CD14-positive monocyte (primary cell): ENCODE results near the gene LSS. TPM values are rescaled to one million over a fixed set of nuclear protein-coding genes. Genes with fewer than 3 reads are reported as not detected.
"Not testable (repeated sequence)": the region's sequence is repeated elsewhere in the genome, so short reads cannot be mapped to it uniquely, and the experiment has no call there.

ENCODE experiments used
- DNase-seq, 3 donors: peaks; one replicate each; pipeline ENCODE4 v3.0.0-alpha.2; 2011 to 2022
- H2AFZ ChIP-seq: 2 replicates; pipeline ENCODE4 v1.6.0; 2012; ENCODE audit warnings: mild to moderate bottlenecking, low read depth, low read length, inconsistent platforms; ENCODE audit not compliant: insufficient read depth, poor library complexity, severe bottlenecking
- H3K27ac ChIP-seq, 2 donors: 1 replicate in 1 of 2; 2 replicates in 1 of 2; pipeline ENCODE4 v1.5.1; 2012 to 2013; ENCODE audit warnings: low read length in 2 of 2, control low read depth in 1 of 2, inconsistent platforms in 1 of 2, low read depth in 1 of 2, mild to moderate bottlenecking in 1 of 2
- H3K27me3 ChIP-seq, 2 donors: one replicate each; pipeline versions ENCODE4 v1.6.0 to v1.6.1; 2011 to 2013; ENCODE audit warnings: low read length in 2 of 2; ENCODE audit not compliant: control insufficient read depth in 2 of 2, insufficient read depth in 2 of 2
- H3K36me3 ChIP-seq, 2 donors: replicated peaks in 1 of 2; 1 replicate in 1 of 2; 2 replicates in 1 of 2; pipeline versions ENCODE4 v1.5.1 to v1.6.1; 2012 to 2013; ENCODE audit warnings: low read length in 2 of 2, control low read depth in 1 of 2, inconsistent platforms in 1 of 2, mild to moderate bottlenecking in 1 of 2; ENCODE audit not compliant: insufficient read depth in 2 of 2, control insufficient read depth in 1 of 2
- H3K4me1 ChIP-seq, 2 donors: 1 replicate in 1 of 2; 2 replicates in 1 of 2; pipeline versions ENCODE4 v1.5.1 to v1.6.1; 2012 to 2013; ENCODE audit warnings: low read length in 2 of 2, control low read depth in 1 of 2, inconsistent platforms in 1 of 2, mild to moderate bottlenecking in 1 of 2, moderate library complexity in 1 of 2; ENCODE audit not compliant: insufficient read depth in 2 of 2, control insufficient read depth in 1 of 2
- H3K4me2 ChIP-seq: replicated peaks from 2 replicates; pipeline ENCODE3; 2012; ENCODE audit warnings: low read length, moderate library complexity, mild to moderate bottlenecking; ENCODE audit not compliant: poor library complexity, severe bottlenecking; ENCODE audit errors: extremely low read depth
- H3K4me3 ChIP-seq, 3 experiments: fragments of 200-600 bp in 1 of 3; sonication (generic) in 1 of 3; replicated peaks in 1 of 3; 1 replicate in 2 of 3; 2 replicates in 1 of 3; pipeline ENCODE4 v1.5.1; 2011 to 2013; ENCODE audit warnings: low read length in 3 of 3, mild to moderate bottlenecking in 3 of 3, control low read depth in 2 of 3, low read depth in 2 of 3, inconsistent platforms in 1 of 3, moderate library complexity in 1 of 3
- H3K79me2 ChIP-seq: 2 replicates; pipeline ENCODE4 v1.6.0; 2012; ENCODE audit warnings: mild to moderate bottlenecking, control low read depth, inconsistent platforms, low read length, moderate library complexity; ENCODE audit not compliant: insufficient read depth
- H3K9ac ChIP-seq: 2 replicates; pipeline ENCODE4 v1.6.0; 2017; ENCODE audit warnings: low read length, mild to moderate bottlenecking; ENCODE audit not compliant: insufficient read depth, poor library complexity, severe bottlenecking
- H3K9me3 ChIP-seq, 2 donors: replicated peaks in 1 of 2; 1 replicate in 1 of 2; 2 replicates in 1 of 2; pipeline versions ENCODE4 v1.5.1 to v1.6.1; 2012 to 2013; ENCODE audit warnings: low read length in 2 of 2, control low read depth in 1 of 2; ENCODE audit not compliant: control insufficient read depth in 1 of 2, insufficient read depth in 1 of 2
- H4K20me1 ChIP-seq: 2 replicates; pipeline ENCODE4 v1.6.0; 2012; ENCODE audit warnings: mild to moderate bottlenecking, low read length, control low read depth, moderate library complexity; ENCODE audit not compliant: insufficient read depth
- H3K27ac Mint-ChIP-seq, 7 donors: one replicate each; pipeline ENCODE4 v1.8.0; 2020; ENCODE audit warnings: mild to moderate bottlenecking in 7 of 7, mixed read lengths in 7 of 7, moderate library complexity in 6 of 7, inconsistent platforms in 2 of 7
- H3K27me3 Mint-ChIP-seq, 3 donors: one replicate each; pipeline ENCODE4 v1.8.0; 2021 to 2022; ENCODE audit warnings: low read depth in 3 of 3, mild to moderate bottlenecking in 3 of 3, mixed read lengths in 3 of 3, moderate library complexity in 3 of 3, inconsistent platforms in 1 of 3
- H3K36me3 Mint-ChIP-seq, 2 donors: one replicate each; pipeline ENCODE4 v1.8.0; 2020; ENCODE audit warnings: mixed read lengths in 2 of 2, inconsistent platforms in 1 of 2, mild to moderate bottlenecking in 1 of 2
- H3K4me1 Mint-ChIP-seq: one replicate; pipeline ENCODE4 v1.8.0; 2020; ENCODE audit warnings: mild to moderate bottlenecking, mixed read lengths
- H3K4me3 Mint-ChIP-seq, 2 donors: one replicate each; pipeline ENCODE4 v1.8.0; 2020; ENCODE audit warnings: mild to moderate bottlenecking in 2 of 2, mixed read lengths in 2 of 2, moderate library complexity in 1 of 2
- H3K9me3 Mint-ChIP-seq, 7 donors: one replicate each; pipeline ENCODE4 v1.8.0; 2020 to 2022; ENCODE audit warnings: mixed read lengths in 7 of 7, mild to moderate bottlenecking in 6 of 7, moderate library complexity in 6 of 7, inconsistent platforms in 2 of 7
- WGBS: methylation state at CpG from one replicate; pipeline ENCODE4 v1.1.5; 2013; ENCODE audit warnings: missing lambda C conversion rate; ENCODE audit not compliant: insufficient coverage; 5-methylcytosine and 5-hydroxymethylcytosine counted together
- intact Hi-C, 2 donors: fragments of 100-400 bp; cut with micrococcal nuclease; formaldehyde crosslinking; loops; one replicate each; pipeline versions ENCODE4 v1.15.0 to v1.15.1; 2023
- polyA plus RNA-seq, 3 donors: library from polyadenylated mRNA; depleted of rRNA in 1 of 3; unstranded in 2 of 3; stranded (reverse) in 1 of 3; fragments of 300-500 nt in 2 of 3; fragments of >200 nt in 1 of 3; fragmentation: Illumina TruSeq in 2 of 3; gene quantifications; 1 replicate in 2 of 3; 2 replicates in 1 of 3; pipeline ENCODE4 v1.2.3, GENCODE V29; 2012 to 2021
- TF ChIP-seq, protein P1 (sequence below): fragments of 200-600 bp; IDR thresholded peaks from one replicate; pipeline ENCODE4 v1.8.0; 2022; ENCODE audit warnings: antibody characterized with exemption, mild to moderate bottlenecking

The LSS gene
- polyA plus RNA-seq, 3 donors = 4.1 to 20.0 (median 4.9) TPM

DNA sequence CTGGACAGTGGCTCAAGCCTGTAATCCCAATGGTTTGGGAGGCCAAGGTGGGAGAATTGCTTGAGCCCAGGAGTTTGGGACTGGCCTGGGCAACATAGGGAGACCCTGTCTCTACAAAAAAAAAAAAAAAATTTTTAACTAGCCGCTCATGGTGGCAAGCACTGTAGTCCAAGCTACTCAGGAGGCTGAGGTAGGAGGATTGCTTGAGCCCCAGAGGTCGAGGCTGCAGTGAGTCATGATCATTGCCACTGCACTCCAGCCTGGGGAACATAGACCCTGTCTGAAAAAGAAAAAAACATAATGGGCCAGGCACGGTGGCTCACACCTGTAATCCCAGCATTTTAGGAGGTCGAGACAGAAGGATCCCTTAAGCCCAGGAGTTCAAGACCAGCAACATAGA, 49.6 kb downstream of the LSS start:
- no peak for DNase-seq
- Histone ChIP-seq H4K20me1 (no peaks in the 10 kb centered on the region), H3K9me3 (peaks cover 0 to 10% of the 10 kb centered on the region in 2 donors), H3K9ac (no peak overlapping the region), H3K79me2 (no peaks in the 10 kb centered on the region), H2AFZ (no peak overlapping the region), H3K27me3 (no peaks in the 10 kb centered on the region), H3K27ac (no peak overlapping the region), H3K36me3 (no peaks in the 10 kb centered on the region), H3K4me3 (no peak overlapping the region), H3K4me2 (no peak overlapping the region), H3K4me1 (peaks cover 2 to 4% of the 10 kb centered on the region in 2 donors)
- H3K36me3 Mint-ChIP-seq = no peaks in the 10 kb centered on the region
- H3K4me3 Mint-ChIP-seq = no peak overlapping the region
- H3K27ac Mint-ChIP-seq = no peak overlapping the region
- peaks cover 13 to 27% (median 20%) of the 10 kb centered on the region in 7 donors for H3K9me3 Mint-ChIP-seq
- H3K27me3 Mint-ChIP-seq = peaks cover 2 to 7% (median 3%) of the 10 kb centered on the region in 3 donors
- 100% methylated on average over 3 of the region's 4 CpGs for WGBS
- intact Hi-C loops = no loop called here
- H3K4me1 Mint-ChIP-seq = peaks cover 5% of the 10 kb centered on the region
- TF ChIP-seq, protein P1, sequence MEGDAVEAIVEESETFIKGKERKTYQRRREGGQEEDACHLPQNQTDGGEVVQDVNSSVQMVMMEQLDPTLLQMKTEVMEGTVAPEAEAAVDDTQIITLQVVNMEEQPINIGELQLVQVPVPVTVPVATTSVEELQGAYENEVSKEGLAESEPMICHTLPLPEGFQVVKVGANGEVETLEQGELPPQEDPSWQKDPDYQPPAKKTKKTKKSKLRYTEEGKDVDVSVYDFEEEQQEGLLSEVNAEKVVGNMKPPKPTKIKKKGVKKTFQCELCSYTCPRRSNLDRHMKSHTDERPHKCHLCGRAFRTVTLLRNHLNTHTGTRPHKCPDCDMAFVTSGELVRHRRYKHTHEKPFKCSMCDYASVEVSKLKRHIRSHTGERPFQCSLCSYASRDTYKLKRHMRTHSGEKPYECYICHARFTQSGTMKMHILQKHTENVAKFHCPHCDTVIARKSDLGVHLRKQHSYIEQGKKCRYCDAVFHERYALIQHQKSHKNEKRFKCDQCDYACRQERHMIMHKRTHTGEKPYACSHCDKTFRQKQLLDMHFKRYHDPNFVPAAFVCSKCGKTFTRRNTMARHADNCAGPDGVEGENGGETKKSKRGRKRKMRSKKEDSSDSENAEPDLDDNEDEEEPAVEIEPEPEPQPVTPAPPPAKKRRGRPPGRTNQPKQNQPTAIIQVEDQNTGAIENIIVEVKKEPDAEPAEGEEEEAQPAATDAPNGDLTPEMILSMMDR = no peak

DNA sequence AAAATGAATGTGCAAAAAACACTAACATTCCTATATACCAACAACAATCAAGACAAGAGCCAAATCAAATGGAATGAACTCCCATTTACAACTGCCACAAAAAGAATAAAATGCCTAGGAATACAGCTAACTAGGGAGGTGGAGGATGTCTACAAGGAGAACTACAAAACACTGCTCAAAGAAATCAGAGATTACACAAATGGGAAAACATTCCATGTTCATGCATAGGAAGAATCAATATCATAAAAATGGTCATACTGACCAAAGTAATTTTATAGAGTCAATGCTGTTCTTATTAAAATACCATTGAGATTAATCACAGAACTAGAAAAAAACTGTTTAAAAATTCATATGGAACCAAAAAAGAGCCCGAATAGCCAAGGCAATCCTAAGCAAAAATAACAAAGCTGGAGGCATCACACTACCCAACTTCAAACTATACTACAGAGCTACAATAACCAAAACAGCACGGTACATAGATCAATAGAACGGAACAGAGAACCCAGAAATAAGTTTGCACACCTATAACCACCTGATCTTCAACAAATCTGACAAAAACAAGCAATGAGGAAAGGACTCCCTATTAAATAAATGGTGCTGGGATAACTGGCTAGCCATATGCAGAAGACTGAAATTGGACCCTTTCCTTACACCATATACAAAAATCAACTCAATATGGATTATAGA, 52.0 kb downstream of the LSS start:
- H3K9ac ChIP-seq, H3K27ac ChIP-seq, H3K27me3 ChIP-seq, intact Hi-C loops, H3K79me2 ChIP-seq, H3K27me3 Mint-ChIP-seq, H3K36me3 ChIP-seq, H3K4me1 ChIP-seq, H3K4me2 ChIP-seq, H3K27ac Mint-ChIP-seq, H2AFZ ChIP-seq, H3K4me3 Mint-ChIP-seq, H4K20me1 ChIP-seq, H3K4me3 ChIP-seq, H3K36me3 Mint-ChIP-seq, DNase-seq, H3K4me1 Mint-ChIP-seq: not testable (repeated sequence)
- H3K9me3 ChIP-seq = peaks cover 0 to 15% of the 10 kb centered on the region in 2 donors
- WGBS = 100% methylated on average over 1 of the region's 3 CpGs
- peaks cover 17 to 32% (median 22%) of the 10 kb centered on the region in 7 donors for H3K9me3 Mint-ChIP-seq
